HEK293T (cell line): Measurements from ENCODE around the gene SGSH.

Experiments used
- CTCF ChIA-PET: fragments of 350-600 bp; formaldehyde crosslinking; extraction: SDS; loops from one replicate; lab custom pipeline; 2021; ENCODE audit warnings: antibody characterized with exemption, inconsistent platforms; lab: Yijun Ruan, JAX
- POLR2A ChIA-PET: fragments of 350-600 bp; formaldehyde crosslinking; extraction: SDS; loops from one replicate; lab custom pipeline; 2020; ENCODE audit warnings: antibody characterized with exemption, inconsistent platforms; lab: Yijun Ruan, JAX
- DNase-seq: peaks from one replicate; pipeline ENCODE4 v3.0.0; 2012; ENCODE audit warnings: mixed read lengths; ENCODE audit errors: extremely low spot score
- ARNT ChIP-seq: fragments of 450-650 bp; IDR thresholded peaks from 2 replicates; pipeline ENCODE4 v1.6.1; 2017; ENCODE audit warnings: mild to moderate bottlenecking
- BHLHE40 ChIP-seq: fragments of 450-650 bp; IDR thresholded peaks from 2 replicates; pipeline ENCODE4 v1.6.1; 2016; ENCODE audit warnings: mild to moderate bottlenecking, moderate library complexity, borderline replicate concordance
- CTBP1 ChIP-seq: fragments of 450-650 bp; IDR thresholded peaks from 2 replicates; pipeline ENCODE4 v1.6.1; 2016; ENCODE audit warnings: borderline replicate concordance
- ELF4 ChIP-seq: fragments of 450-650 bp; IDR thresholded peaks from 2 replicates; pipeline ENCODE4 v1.6.1; 2017; ENCODE audit warnings: antibody characterized with exemption
- FOXA1 ChIP-seq: fragments of 450-650 bp; IDR thresholded peaks from 2 replicates; pipeline ENCODE4 v1.6.1; 2016; ENCODE audit warnings: mild to moderate bottlenecking
- FOXK2 ChIP-seq: fragments of 450-650 bp; IDR thresholded peaks from 2 replicates; pipeline ENCODE4 v1.6.1; 2016; ENCODE audit warnings: mild to moderate bottlenecking
- FOXM1 ChIP-seq: fragments of 450-650 bp; IDR thresholded peaks from 2 replicates; pipeline ENCODE4 v1.6.1; 2017; ENCODE audit warnings: mild to moderate bottlenecking, borderline replicate concordance
- HDGF ChIP-seq: fragments of 450-650 bp; IDR thresholded peaks from 2 replicates; pipeline ENCODE4 v1.6.1; 2017; ENCODE audit warnings: antibody characterized with exemption, borderline replicate concordance
- L3MBTL2 ChIP-seq: fragments of 450-650 bp; conservative IDR thresholded peaks from 2 replicates; pipeline ENCODE4 v1.6.1; 2016; ENCODE audit warnings: mild to moderate bottlenecking
- LEF1 ChIP-seq: fragments of 450-650 bp; IDR thresholded peaks from 2 replicates; pipeline ENCODE4 v1.6.1; 2017; ENCODE audit warnings: mild to moderate bottlenecking, borderline replicate concordance
- NFRKB ChIP-seq: fragments of 450-650 bp; IDR thresholded peaks from 2 replicates; pipeline ENCODE4 v1.6.1; 2016; ENCODE audit warnings: mild to moderate bottlenecking, moderate library complexity
- SP1 ChIP-seq: fragments of 450-650 bp; IDR thresholded peaks from 2 replicates; pipeline ENCODE4 v1.6.1; 2017
- SUZ12 ChIP-seq: fragments of 450-650 bp; IDR thresholded peaks from 2 replicates; pipeline ENCODE4 v1.6.1; 2016; ENCODE audit warnings: mild to moderate bottlenecking
- TARDBP ChIP-seq: fragments of 450-650 bp; IDR thresholded peaks from 2 replicates; pipeline ENCODE4 v1.6.1; 2016
- ZNF384 ChIP-seq: fragments of 450-650 bp; IDR thresholded peaks from 2 replicates; pipeline ENCODE4 v1.6.1; 2016
- TF ChIP-seq, protein P1 (sequence below): fragments of 450-650 bp; IDR thresholded peaks from 2 replicates; pipeline ENCODE4 v1.6.1; 2016

The SGSH gene

DNA sequence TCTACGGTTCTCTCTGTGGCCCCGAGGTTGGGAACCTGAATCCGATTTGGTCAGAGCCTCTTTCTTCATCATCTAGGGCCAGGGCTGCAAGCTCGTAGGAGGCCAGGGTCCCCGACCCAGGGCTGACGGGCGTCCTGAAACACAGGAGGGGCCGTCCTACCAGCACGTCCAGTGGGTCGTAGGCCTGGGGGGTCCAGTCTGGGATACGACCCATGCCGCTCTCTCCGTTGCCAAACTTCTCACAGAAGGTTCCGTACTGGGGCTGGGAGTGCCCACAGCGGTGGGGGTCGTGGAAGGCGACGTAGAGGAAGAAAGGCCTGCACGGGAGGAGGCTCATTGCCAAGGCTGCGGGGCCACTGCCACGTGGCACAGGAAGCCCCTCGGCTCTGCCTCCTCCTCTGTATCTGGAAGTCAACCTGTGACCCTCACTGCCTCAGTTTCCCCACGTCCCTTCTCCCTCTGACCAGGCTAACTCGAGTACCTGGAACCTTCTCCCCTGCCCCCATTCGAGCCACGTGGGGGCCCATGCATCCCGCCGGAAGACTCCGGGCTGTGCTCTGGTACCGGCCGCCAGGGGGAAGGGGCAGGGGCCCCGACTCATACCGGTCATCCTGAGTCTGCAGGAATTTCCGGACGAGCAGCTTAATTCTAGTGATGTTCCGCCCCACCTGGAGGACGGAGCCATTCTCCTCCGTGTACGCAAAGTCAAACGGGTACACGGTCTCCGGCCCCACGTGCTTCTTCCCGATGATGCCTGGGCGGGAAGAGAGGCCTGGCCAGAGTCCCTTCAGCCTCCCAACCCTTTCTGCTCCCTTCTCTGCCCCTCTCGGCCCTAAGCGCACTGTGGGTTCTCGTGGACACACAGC, 5.9 kb downstream of the SGSH start:
- no peak for TF ChIP-seq BHLHE40
- no peak for TF ChIP-seq L3MBTL2
- TF ChIP-seq TARDBP, result no peak
- TF ChIP-seq NFRKB, result no peak
- TF ChIP-seq, protein P1, sequence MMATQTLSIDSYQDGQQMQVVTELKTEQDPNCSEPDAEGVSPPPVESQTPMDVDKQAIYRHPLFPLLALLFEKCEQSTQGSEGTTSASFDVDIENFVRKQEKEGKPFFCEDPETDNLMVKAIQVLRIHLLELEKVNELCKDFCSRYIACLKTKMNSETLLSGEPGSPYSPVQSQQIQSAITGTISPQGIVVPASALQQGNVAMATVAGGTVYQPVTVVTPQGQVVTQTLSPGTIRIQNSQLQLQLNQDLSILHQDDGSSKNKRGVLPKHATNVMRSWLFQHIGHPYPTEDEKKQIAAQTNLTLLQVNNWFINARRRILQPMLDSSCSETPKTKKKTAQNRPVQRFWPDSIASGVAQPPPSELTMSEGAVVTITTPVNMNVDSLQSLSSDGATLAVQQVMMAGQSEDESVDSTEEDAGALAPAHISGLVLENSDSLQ, result no peak
- DNase-seq, result no peak
- ChIA-PET CTCF (no interaction called here), POLR2A (no interaction called here)

DNA sequence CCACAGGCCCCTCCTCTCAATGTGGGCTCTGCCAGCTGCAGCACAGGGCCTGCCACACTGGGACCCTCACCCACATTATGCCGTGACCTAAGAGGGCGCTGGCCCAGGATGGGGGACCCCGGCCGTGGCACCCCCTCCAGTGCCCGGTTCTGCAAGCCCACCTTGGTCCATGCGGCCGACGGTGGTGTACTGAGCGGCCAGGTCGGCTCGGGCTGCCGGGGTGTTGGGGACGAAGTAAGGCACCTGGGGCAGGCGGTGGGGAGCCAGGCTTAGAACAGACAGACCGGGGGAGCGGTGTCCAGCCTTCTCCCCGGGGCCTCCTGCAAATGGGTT, 6.5 kb downstream of the SGSH start:
- no peak for DNase-seq
- TF ChIP-seq ZNF384 (no peak), CTBP1 (no peak), TARDBP (no peak), SP1 (no peak), NFRKB (no peak), FOXA1 (no peak), HDGF (no peak), ARNT (no peak), L3MBTL2 (no peak), BHLHE40 (no peak), LEF1 (no peak), FOXM1 (no peak), SUZ12 (no peak), FOXK2 (no peak), ELF4 (no peak)
- TF ChIP-seq, protein P1, result no peak
- POLR2A ChIA-PET, result no interaction called here
- CTCF ChIA-PET, result no interaction called here

DNA sequence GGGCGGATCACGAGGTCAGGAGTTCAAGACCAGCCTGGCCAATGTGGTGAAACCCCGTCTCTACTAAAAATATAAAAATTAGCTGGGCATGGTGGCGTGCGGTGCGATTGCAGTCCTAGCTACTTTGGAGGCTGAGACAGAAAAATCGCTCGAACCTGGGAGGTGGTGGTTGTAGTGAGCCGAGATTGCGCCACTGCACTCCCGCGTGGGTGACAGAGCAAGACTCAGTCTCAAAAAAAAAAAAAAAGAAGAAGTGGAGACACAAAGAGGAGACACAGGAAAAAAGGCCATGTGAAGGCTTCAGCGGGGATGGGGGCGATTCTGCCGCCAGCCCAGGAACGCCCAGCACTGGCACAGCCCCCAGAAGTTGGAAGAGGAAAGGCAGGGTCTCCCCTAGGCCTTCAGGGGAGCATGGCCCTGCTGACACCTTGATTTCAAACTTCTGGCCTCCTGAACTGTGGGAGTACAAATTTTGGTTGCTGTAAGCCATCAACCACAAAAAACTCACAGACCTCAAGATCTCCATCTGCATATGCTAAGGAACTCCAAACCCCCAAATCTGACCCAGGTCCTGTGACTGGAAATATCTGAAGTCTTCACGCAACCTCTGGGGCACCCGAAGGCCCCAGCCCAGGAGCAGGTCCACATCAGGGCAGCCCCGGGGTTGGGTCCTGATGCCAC, 7.0 kb downstream of the SGSH start:
- ChIA-PET CTCF (no interaction called here), POLR2A (no interaction called here)
- TF ChIP-seq FOXA1 (no peak), NFRKB (no peak), ELF4 (no peak), BHLHE40 (no peak), SP1 (no peak), L3MBTL2 (no peak), FOXM1 (no peak), FOXK2 (no peak), HDGF (no peak)
- no peak for DNase-seq

DNA sequence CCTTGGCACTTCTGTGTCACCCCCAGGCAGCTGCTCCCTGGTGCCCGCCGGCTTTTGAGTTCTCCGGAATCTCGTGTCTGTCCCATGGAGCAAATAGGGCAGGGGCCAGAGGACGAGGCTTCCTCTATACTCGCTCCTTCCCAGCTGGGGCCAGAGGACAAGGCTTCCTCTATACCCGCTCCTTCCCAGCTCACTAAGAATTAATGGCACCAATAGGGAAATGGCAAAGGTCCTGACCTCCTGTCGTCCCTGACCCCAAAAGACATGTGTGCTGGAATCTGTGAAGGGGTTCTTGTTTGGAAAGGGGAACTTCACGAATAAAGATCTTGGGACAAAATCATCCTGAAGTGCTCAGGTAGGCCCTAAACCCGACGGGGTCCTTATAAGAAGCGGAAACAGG, 7.6 kb downstream of the SGSH start:
- TF ChIP-seq FOXM1 (no peak), TARDBP (no peak), ZNF384 (no peak), SP1 (no peak), NFRKB (no peak), ARNT (no peak), HDGF (no peak), L3MBTL2 (no peak), LEF1 (no peak), SUZ12 (no peak), FOXK2 (no peak), FOXA1 (no peak), ELF4 (no peak), CTBP1 (no peak), BHLHE40 (no peak)
- TF ChIP-seq, protein P1, result no peak
- POLR2A ChIA-PET, result interaction anchor here (0.9 kb wide), 1 partner anchor 13 kb away, joined by 3 read pairs; no protein-coding TSS in a partner anchor
- CTCF ChIA-PET, result no interaction called here

DNA sequence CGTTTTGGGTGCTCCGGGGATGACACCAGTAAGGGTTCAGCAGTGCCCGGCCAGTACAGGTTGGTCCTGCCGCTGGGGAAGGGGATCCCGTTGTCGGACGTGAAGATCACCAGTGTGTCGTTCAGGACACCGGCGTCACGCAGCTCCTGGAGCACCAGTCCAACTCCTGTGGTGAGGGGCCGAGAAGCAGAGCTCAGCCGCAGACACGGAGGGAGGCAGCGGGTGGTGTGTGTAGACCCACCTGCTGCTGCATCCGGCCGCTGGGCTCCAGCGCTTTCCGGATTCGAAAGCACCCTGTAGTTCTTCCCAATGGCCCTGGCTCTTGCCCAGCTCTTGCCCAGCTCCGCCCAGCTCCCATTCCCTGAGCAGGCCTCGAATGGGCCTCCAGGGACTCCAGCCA, 8.0 kb downstream of the SGSH start:
- DNase-seq, result no peak
- no peak for TF ChIP-seq HDGF
- TF ChIP-seq L3MBTL2, result no peak
- TF ChIP-seq SP1, result no peak
- TF ChIP-seq BHLHE40, result no peak
- TF ChIP-seq SUZ12, result no peak
- no peak for TF ChIP-seq FOXK2
- TF ChIP-seq TARDBP, result no peak
- no peak for TF ChIP-seq ZNF384
- no peak for TF ChIP-seq ELF4
- no peak for TF ChIP-seq FOXM1
- TF ChIP-seq, protein P1, result no peak
- TF ChIP-seq NFRKB, result no peak
- no peak for TF ChIP-seq FOXA1
- no peak for TF ChIP-seq CTBP1
- no peak for TF ChIP-seq LEF1
- ChIA-PET POLR2A (interaction anchor here (0.9 kb wide), 1 partner anchor 13 kb away, joined by 3 read pairs; no protein-coding TSS in a partner anchor), CTCF (no interaction called here)

More for the DNA sequence above, 7.6 kb downstream of the SGSH start:
- DNase-seq, result no peak
